Upper lobe of left lung (tissue), 6 donors: ENCODE measurements around the gene ARFGEF3. TPM values are rescaled to one million over a fixed set of nuclear protein-coding genes. Genes with fewer than 3 reads are reported as not detected.
A peak's percentile ranks its signal among the peaks of the same experiment; 100 is the strongest.

Experiments
- ATAC-seq, 2 donors: fragments of 200-7000 bp; cut with Tn5 transposase; one replicate each; pipeline ENCODE4 v1.9.1; 2022; ENCODE audit warnings: mild to moderate bottlenecking in 2 of 2, moderate library complexity in 2 of 2; ENCODE audit not compliant: low FRiP score in 2 of 2
- DNase-seq, 2 donors: peaks; one replicate each; pipeline ENCODE4 v3.0.0-alpha.2; 2019 to 2020
- H3K27ac ChIP-seq, 4 donors: fragments of 200-600 bp; sonication (generic); one replicate each; pipeline ENCODE4 v1.5.1; 2016 to 2019
- H3K27me3 ChIP-seq, 4 donors: fragments of 200-600 bp; sonication (generic); one replicate each; pipeline ENCODE4 v1.5.1; 2017 to 2019
- H3K36me3 ChIP-seq, 4 donors: fragments of 200-600 bp; sonication (generic); one replicate each; pipeline ENCODE4 v1.5.1; 2016 to 2019
- H3K4me1 ChIP-seq, 4 donors: fragments of 200-600 bp; sonication (generic); one replicate each; pipeline ENCODE4 v1.5.1; 2018 to 2019
- H3K4me3 ChIP-seq, 4 donors: fragments of 200-600 bp; sonication (generic); one replicate each; pipeline ENCODE4 v1.5.1; 2017 to 2019; ENCODE audit warnings: mild to moderate bottlenecking in 2 of 4, moderate library complexity in 1 of 4
- H3K9me3 ChIP-seq, 4 donors: fragments of 200-600 bp; sonication (generic); one replicate each; pipeline ENCODE4 v1.5.1; 2018 to 2019
- CTCF ChIP-seq, 6 experiments: fragments of 450-650 bp in 4 of 6; fragments of 200-600 bp in 2 of 6; sonication (generic) in 2 of 6; IDR thresholded peaks; one replicate each; pipeline ENCODE4 v1.5.1; 2016 to 2019; ENCODE audit warnings: antibody characterized with exemption in 6 of 6
- EP300 ChIP-seq, 4 donors: sonication (generic); formaldehyde crosslinking; IDR thresholded peaks; one replicate each; pipeline ENCODE4 v1.5.1; 2017; ENCODE audit warnings: antibody characterized with exemption in 4 of 4, control low read depth in 2 of 4
- POLR2A ChIP-seq, 4 donors: fragments of 450-650 bp; IDR thresholded peaks; one replicate each; pipeline ENCODE4 v1.5.1; 2016 to 2017; ENCODE audit warnings: antibody characterized with exemption in 4 of 4, mild to moderate bottlenecking in 2 of 4
- POLR2AphosphoS5 ChIP-seq, 2 donors: sonication (generic); formaldehyde crosslinking; IDR thresholded peaks; one replicate each; pipeline ENCODE4 v1.5.1; 2017; ENCODE audit warnings: antibody characterized with exemption in 2 of 2
- WGBS, 2 donors: methylation state at CpG; one replicate each; pipeline ENCODE4 v1.1.5; 2017 to 2018; 5-methylcytosine and 5-hydroxymethylcytosine counted together
- total RNA-seq, 6 donors: library from RNA; depleted of rRNA in 4 of 6; stranded (reverse); fragments of >200 nt in 4 of 6; gene quantifications; one replicate each; pipeline versions ENCODE4 v1.1.0 to v1.2.1, GENCODE V29; 2016 to 2021
- donor health status: DM: no; HTN: no; CAD: no; lungs with moderate emphysema.
- donor health status: DM: no; HTN: yes; CAD: no; lungs with severe emphysema.

The ARFGEF3 gene
- total RNA-seq, 6 donors from 2014 or later, result 19.8 to 53.6 (median 30.5) TPM

- H3K9me3 ChIP-seq, result no peaks in the 10 kb centered on the region
- DNase-seq (peak in 1 of 2 donors; percentile 59), ATAC-seq (no peak)
- WGBS, 2 donors, result 78 to 90% methylated on average over 7 of the region's 7 CpGs
- H3K27ac ChIP-seq, result no peak overlapping the region
- no peak overlapping the region for H3K4me3 ChIP-seq
- H3K27me3 ChIP-seq, result no peaks in the 10 kb centered on the region
- H3K4me1 ChIP-seq, result peaks cover 0 to 5% (median 1%) of the 10 kb centered on the region in 4 donors
- no peaks in the 10 kb centered on the region for H3K36me3 ChIP-seq
- peak in 1 of 4 donors; percentile 36 for TF ChIP-seq EP300 (IDR thresholded peaks at IDR 0.05)
- no peak for TF ChIP-seq POLR2AphosphoS5 (IDR thresholded peaks at IDR 0.05)
Observed at GRCh38 chr6:138197570-138197969, 35.8 kb downstream of the ARFGEF3 start.

- TF ChIP-seq CTCF (IDR thresholded peaks at IDR 0.05), result no peak
- no peak for TF ChIP-seq EP300 (IDR thresholded peaks at IDR 0.05)
- no peak for TF ChIP-seq POLR2AphosphoS5 (IDR thresholded peaks at IDR 0.05)
- TF ChIP-seq POLR2A (IDR thresholded peaks at IDR 0.05), result no peak
- Histone ChIP-seq H3K9me3 (no peaks in the 10 kb centered on the region), H3K27me3 (no peaks in the 10 kb centered on the region), H3K4me3 (no peak overlapping the region), H3K4me1 (peaks cover 0 to 5% (median 1%) of the 10 kb centered on the region in 4 donors), H3K27ac (no peak overlapping the region), H3K36me3 (no peaks in the 10 kb centered on the region)
- WGBS, 2 donors, result 85 to 87% methylated on average over 6 of the region's 6 CpGs
- ATAC-seq (no peak), DNase-seq (no peak)
Observed at GRCh38 chr6:138198430-138199091, 36.8 kb downstream of the ARFGEF3 start.

- Histone ChIP-seq H3K4me1 (no peaks in the 10 kb centered on the region), H3K27ac (no peak overlapping the region), H3K36me3 (no peaks in the 10 kb centered on the region), H3K9me3 (no peaks in the 10 kb centered on the region), H3K27me3 (no peaks in the 10 kb centered on the region), H3K4me3 (no peak overlapping the region)
- ATAC-seq, result no peak
- TF ChIP-seq EP300 (IDR thresholded peaks at IDR 0.05), result no peak
- no peak for TF ChIP-seq CTCF (IDR thresholded peaks at IDR 0.05)
- no peak for TF ChIP-seq POLR2A (IDR thresholded peaks at IDR 0.05)
- no peak for TF ChIP-seq POLR2AphosphoS5 (IDR thresholded peaks at IDR 0.05)
- WGBS, 2 donors, result 94 to 96% methylated on average over 4 of the region's 4 CpGs
- DNase-seq, result no peak
Observed at GRCh38 chr6:138201836-138202235, 40.1 kb downstream of the ARFGEF3 start.

- ATAC-seq (no peak), DNase-seq (no peak)
- Histone ChIP-seq H3K4me3 (no peak overlapping the region), H3K36me3 (no peaks in the 10 kb centered on the region), H3K9me3 (no peaks in the 10 kb centered on the region), H3K27me3 (no peaks in the 10 kb centered on the region), H3K27ac (no peak overlapping the region), H3K4me1 (no peaks in the 10 kb centered on the region)
- WGBS, 2 donors, result 90 to 98% methylated on average over 2 of the region's 2 CpGs
- no peak for TF ChIP-seq EP300 (IDR thresholded peaks at IDR 0.05)
- no peak for TF ChIP-seq POLR2A (IDR thresholded peaks at IDR 0.05)
- TF ChIP-seq CTCF (IDR thresholded peaks at IDR 0.05), result no peak
- TF ChIP-seq POLR2AphosphoS5 (IDR thresholded peaks at IDR 0.05), result no peak
Observed at GRCh38 chr6:138203315-138203714, 41.6 kb downstream of the ARFGEF3 start.

- H3K4me1 ChIP-seq, result no peaks in the 10 kb centered on the region
- H3K9me3 ChIP-seq, result no peaks in the 10 kb centered on the region
- H3K27me3 ChIP-seq, result no peaks in the 10 kb centered on the region
- DNase-seq (no peak), ATAC-seq (no peak)
- TF ChIP-seq POLR2AphosphoS5 (IDR thresholded peaks at IDR 0.05), result no peak
- no peak for TF ChIP-seq CTCF (IDR thresholded peaks at IDR 0.05)
- TF ChIP-seq POLR2A (IDR thresholded peaks at IDR 0.05), result no peak
- no peak for TF ChIP-seq EP300 (IDR thresholded peaks at IDR 0.05)
- no peak overlapping the region for H3K4me3 ChIP-seq
- no peaks in the 10 kb centered on the region for H3K36me3 ChIP-seq
- H3K27ac ChIP-seq, result no peak overlapping the region
Observed at GRCh38 chr6:138204303-138204702, 42.6 kb downstream of the ARFGEF3 start.
